ENCODE data around the gene ZNF100. TPM values are rescaled to one million over a fixed set of nuclear protein-coding genes. Genes with fewer than 3 reads are reported as not detected.

ZNF100 gene
- total RNA-seq, 1 donor from 2014 or later, result 3.7 TPM

DNA sequence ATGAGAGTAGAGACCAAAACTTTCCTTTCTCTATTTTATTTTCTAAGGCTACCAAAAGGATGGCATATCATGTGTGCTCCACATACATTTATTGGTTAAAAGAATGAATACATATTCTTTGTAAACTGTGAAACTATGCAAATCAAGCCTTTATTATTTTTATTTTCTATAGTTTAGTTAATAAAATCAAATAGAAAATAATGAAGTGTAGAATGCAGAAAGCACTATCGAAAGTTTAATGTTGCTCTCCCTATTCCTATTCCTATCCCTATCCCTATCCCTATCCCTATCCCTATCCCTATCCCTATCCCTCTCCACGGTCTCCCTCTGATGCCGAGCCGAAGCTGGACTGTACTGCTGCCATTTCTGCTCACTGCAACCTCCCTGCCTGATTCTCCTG lies 60.3 kb downstream of the ZNF100 start:
- no peaks in the 10 kb centered on the region for H3K9me3 ChIP-seq (ENCODE audit: control insufficient read depth in 3 of 3, low read length in 3 of 3)
- H3K27me3 ChIP-seq (ENCODE audit: control insufficient read depth in 3 of 3, insufficient read depth in 3 of 3, low read length in 3 of 3), result no peaks in the 10 kb centered on the region
- H3K9ac ChIP-seq (ENCODE audit: low read depth in 1 of 3, low read length in 3 of 3), result no peak overlapping the region
- no peak overlapping the region for H3K4me3 ChIP-seq (ENCODE audit: low read length in 3 of 3)
- H3K27ac ChIP-seq (ENCODE audit: low read depth, low read length), result no peak overlapping the region
- H3K4me1 ChIP-seq (ENCODE audit: control insufficient read depth in 3 of 3, insufficient read depth in 3 of 3, low read length in 3 of 3), result no peaks in the 10 kb centered on the region
- no peaks in the 10 kb centered on the region for H3K36me3 ChIP-seq (ENCODE audit: control insufficient read depth in 3 of 3, insufficient read depth in 3 of 3, low read length in 3 of 3)

- Histone ChIP-seq H3K36me3 (ENCODE audit: control insufficient read depth in 3 of 3, insufficient read depth in 3 of 3, low read length in 3 of 3) (no peaks in the 10 kb centered on the region), H3K27ac (ENCODE audit: low read depth, low read length) (no peak overlapping the region), H3K9ac (ENCODE audit: low read depth in 1 of 3, low read length in 3 of 3) (no peak overlapping the region), H3K9me3 (ENCODE audit: control insufficient read depth in 3 of 3, low read length in 3 of 3) (no peaks in the 10 kb centered on the region), H3K27me3 (ENCODE audit: control insufficient read depth in 3 of 3, insufficient read depth in 3 of 3, low read length in 3 of 3) (no peaks in the 10 kb centered on the region), H3K4me1 (ENCODE audit: control insufficient read depth in 3 of 3, insufficient read depth in 3 of 3, low read length in 3 of 3) (no peaks in the 10 kb centered on the region), H3K4me3 (ENCODE audit: low read length in 3 of 3) (no peak overlapping the region)
Observed at GRCh38 chr19:21705393-21705792, 62.0 kb downstream of the ZNF100 start.

DNA sequence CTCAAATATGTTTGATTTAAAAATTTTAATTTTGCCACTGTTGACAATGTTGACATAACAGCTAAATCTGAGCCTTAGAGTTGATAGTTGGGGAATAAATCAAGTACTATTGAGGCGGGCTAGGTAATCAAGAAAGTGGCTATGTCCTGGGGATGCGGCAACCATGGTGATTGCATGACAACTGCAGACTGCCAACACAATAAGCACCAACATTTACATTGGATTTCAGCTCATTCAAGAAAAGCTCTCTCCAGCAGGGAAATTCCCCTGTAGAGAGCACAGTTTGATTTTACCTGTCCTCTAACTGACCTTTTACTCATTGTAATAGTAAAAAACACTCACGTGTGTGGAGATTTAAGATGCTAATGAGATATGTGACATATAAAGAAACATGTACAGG lies 63.1 kb downstream of the ZNF100 start:
- no peaks in the 10 kb centered on the region for H3K27me3 ChIP-seq (ENCODE audit: control insufficient read depth in 3 of 3, insufficient read depth in 3 of 3, low read length in 3 of 3)
- H3K9ac ChIP-seq (ENCODE audit: low read depth in 1 of 3, low read length in 3 of 3), result no peak overlapping the region
- H3K4me1 ChIP-seq (ENCODE audit: control insufficient read depth in 3 of 3, insufficient read depth in 3 of 3, low read length in 3 of 3), result no peaks in the 10 kb centered on the region

DNA sequence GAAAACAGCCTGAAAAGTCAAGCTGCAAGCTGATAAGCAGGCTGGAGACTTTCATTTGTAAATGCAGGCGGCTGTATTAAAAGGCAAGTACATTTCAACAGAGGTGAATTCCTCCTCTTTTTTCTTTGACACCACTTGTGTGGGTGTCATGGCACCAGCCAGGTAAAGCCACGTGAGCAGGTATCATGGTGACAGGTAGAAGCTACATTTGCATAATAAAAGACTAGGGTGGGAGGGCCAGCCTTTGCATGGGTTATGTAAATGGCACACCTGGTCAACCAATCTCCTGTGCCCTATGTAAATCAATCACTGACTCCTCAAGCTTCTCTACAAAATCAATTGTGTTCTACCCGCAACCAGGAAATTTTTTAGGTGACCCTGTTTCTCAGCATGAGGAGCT lies 68.2 kb downstream of the ZNF100 start:
- Histone ChIP-seq H3K4me3 (ENCODE audit: low read length in 3 of 3) (no peak overlapping the region), H3K4me1 (ENCODE audit: control insufficient read depth in 3 of 3, insufficient read depth in 3 of 3, low read length in 3 of 3) (peaks cover 0 to under 1% (median 0%) of the 10 kb centered on the region in 3 donors), H3K27me3 (ENCODE audit: control insufficient read depth in 3 of 3, insufficient read depth in 3 of 3, low read length in 3 of 3) (no peaks in the 10 kb centered on the region), H3K9ac (ENCODE audit: low read depth in 1 of 3, low read length in 3 of 3) (no peak overlapping the region), H3K9me3 (ENCODE audit: control insufficient read depth in 3 of 3, low read length in 3 of 3) (no peaks in the 10 kb centered on the region), H3K27ac (ENCODE audit: low read depth, low read length) (no peak overlapping the region), H3K36me3 (ENCODE audit: control insufficient read depth in 3 of 3, insufficient read depth in 3 of 3, low read length in 3 of 3) (no peaks in the 10 kb centered on the region)

More for the DNA sequence above, 63.1 kb downstream of the ZNF100 start:
- no peaks in the 10 kb centered on the region for H3K9me3 ChIP-seq (ENCODE audit: control insufficient read depth in 3 of 3, low read length in 3 of 3)
- H3K4me3 ChIP-seq (ENCODE audit: low read length in 3 of 3), result no peak overlapping the region
- no peak overlapping the region for H3K27ac ChIP-seq (ENCODE audit: low read depth, low read length)
- no peaks in the 10 kb centered on the region for H3K36me3 ChIP-seq (ENCODE audit: control insufficient read depth in 3 of 3, insufficient read depth in 3 of 3, low read length in 3 of 3)

- Histone ChIP-seq H3K9me3 (ENCODE audit: control insufficient read depth in 3 of 3, low read length in 3 of 3) (no peaks in the 10 kb centered on the region), H3K36me3 (ENCODE audit: control insufficient read depth in 3 of 3, insufficient read depth in 3 of 3, low read length in 3 of 3) (no peaks in the 10 kb centered on the region), H3K4me3 (ENCODE audit: low read length in 3 of 3) (no peak overlapping the region), H3K27me3 (ENCODE audit: control insufficient read depth in 3 of 3, insufficient read depth in 3 of 3, low read length in 3 of 3) (no peaks in the 10 kb centered on the region), H3K4me1 (ENCODE audit: control insufficient read depth in 3 of 3, insufficient read depth in 3 of 3, low read length in 3 of 3) (peaks cover 0 to 6% (median 0%) of the 10 kb centered on the region in 3 donors), H3K27ac (ENCODE audit: low read depth, low read length) (no peak overlapping the region), H3K9ac (ENCODE audit: low read depth in 1 of 3, low read length in 3 of 3) (no peak overlapping the region)
Observed at GRCh38 chr19:21698215-21698614, 69.2 kb downstream of the ZNF100 start.

- Histone ChIP-seq H3K9ac (ENCODE audit: low read depth in 1 of 3, low read length in 3 of 3) (no peak overlapping the region), H3K9me3 (ENCODE audit: control insufficient read depth in 3 of 3, low read length in 3 of 3) (no peaks in the 10 kb centered on the region), H3K4me1 (ENCODE audit: control insufficient read depth in 3 of 3, insufficient read depth in 3 of 3, low read length in 3 of 3) (peaks cover 0 to 9% (median 0%) of the 10 kb centered on the region in 3 donors), H3K4me3 (ENCODE audit: low read length in 3 of 3) (no peak overlapping the region), H3K27ac (ENCODE audit: low read depth, low read length) (no peak overlapping the region), H3K27me3 (ENCODE audit: control insufficient read depth in 3 of 3, insufficient read depth in 3 of 3, low read length in 3 of 3) (no peaks in the 10 kb centered on the region), H3K36me3 (ENCODE audit: control insufficient read depth in 3 of 3, insufficient read depth in 3 of 3, low read length in 3 of 3) (no peaks in the 10 kb centered on the region)
Observed at GRCh38 chr19:21697698-21698097, 69.7 kb downstream of the ZNF100 start.

DNA sequence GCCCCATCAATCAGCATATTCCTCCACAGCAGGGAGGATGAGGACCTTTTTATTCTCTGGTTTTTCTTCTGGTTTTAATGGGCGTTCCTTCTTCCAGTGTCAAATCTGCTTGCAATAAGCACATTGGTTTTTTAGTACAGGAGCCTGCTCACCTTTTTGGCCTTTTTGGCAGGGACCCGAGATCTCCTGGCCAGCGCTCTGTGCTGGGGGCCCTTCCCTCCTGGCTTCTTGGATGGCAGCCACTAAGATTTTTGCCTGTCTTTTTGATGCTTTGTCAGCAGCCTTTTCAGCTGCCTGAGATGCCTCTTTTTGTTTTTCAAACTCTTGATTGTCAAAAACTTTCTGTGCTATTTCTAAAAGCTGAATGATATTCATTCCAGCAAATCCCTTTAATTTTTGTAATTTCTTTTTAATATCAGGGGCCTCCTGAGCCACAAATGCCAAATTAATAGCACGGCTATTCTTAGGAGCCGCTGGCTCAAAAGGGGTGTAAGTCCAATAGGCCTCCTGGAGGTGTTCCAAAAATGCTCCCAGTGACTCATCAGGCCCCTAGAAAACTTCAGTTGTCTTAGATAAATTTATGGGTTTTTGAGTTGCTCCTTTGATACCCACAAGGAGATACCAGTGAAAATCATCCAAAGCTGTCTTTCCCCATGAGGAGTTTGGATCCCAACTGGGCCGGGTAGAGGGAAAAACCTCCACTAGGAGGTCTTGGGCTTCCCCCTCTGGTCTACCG lies 73.0 kb downstream of the ZNF100 start:
- Histone ChIP-seq H3K4me1 (ENCODE audit: control insufficient read depth in 3 of 3, insufficient read depth in 3 of 3, low read length in 3 of 3) (peaks cover 0 to 9% (median 0%) of the 10 kb centered on the region in 3 donors), H3K9me3 (ENCODE audit: control insufficient read depth in 3 of 3, low read length in 3 of 3) (no peaks in the 10 kb centered on the region), H3K27ac (ENCODE audit: low read depth, low read length) (no peak overlapping the region), H3K36me3 (ENCODE audit: control insufficient read depth in 3 of 3, insufficient read depth in 3 of 3, low read length in 3 of 3) (no peaks in the 10 kb centered on the region), H3K9ac (ENCODE audit: low read depth in 1 of 3, low read length in 3 of 3) (no peak overlapping the region), H3K4me3 (ENCODE audit: low read length in 3 of 3) (no peak overlapping the region), H3K27me3 (ENCODE audit: control insufficient read depth in 3 of 3, insufficient read depth in 3 of 3, low read length in 3 of 3) (no peaks in the 10 kb centered on the region)

DNA sequence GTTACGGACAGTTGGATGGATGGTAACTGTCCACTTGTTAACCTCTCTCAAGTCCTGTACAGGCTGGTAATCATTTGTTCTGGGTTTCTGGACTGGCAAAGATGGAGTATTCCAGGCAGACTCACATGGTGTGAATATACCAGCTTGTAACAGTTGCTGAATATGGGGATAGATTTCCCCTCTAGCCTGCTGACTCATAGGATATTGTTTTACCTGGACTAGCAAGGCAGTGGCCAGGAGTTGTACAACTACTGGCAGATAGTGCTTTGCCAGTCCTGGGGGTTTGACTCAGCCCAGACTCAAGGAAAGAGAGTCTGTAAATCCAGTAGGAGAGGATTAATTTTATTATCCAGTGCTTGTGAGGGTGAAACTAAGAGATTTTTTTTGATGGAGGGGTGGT lies 74.0 kb downstream of the ZNF100 start:
- H3K36me3 ChIP-seq (ENCODE audit: control insufficient read depth in 3 of 3, insufficient read depth in 3 of 3, low read length in 3 of 3), result no peaks in the 10 kb centered on the region
- H3K27ac ChIP-seq (ENCODE audit: low read depth, low read length), result no peak overlapping the region
- H3K27me3 ChIP-seq (ENCODE audit: control insufficient read depth in 3 of 3, insufficient read depth in 3 of 3, low read length in 3 of 3), result no peaks in the 10 kb centered on the region
- peaks cover 0 to 9% (median 0%) of the 10 kb centered on the region in 3 donors for H3K4me1 ChIP-seq (ENCODE audit: control insufficient read depth in 3 of 3, insufficient read depth in 3 of 3, low read length in 3 of 3)
- H3K4me3 ChIP-seq (ENCODE audit: low read length in 3 of 3), result no peak overlapping the region
- no peak overlapping the region for H3K9ac ChIP-seq (ENCODE audit: low read depth in 1 of 3, low read length in 3 of 3)
- H3K9me3 ChIP-seq (ENCODE audit: control insufficient read depth in 3 of 3, low read length in 3 of 3), result no peaks in the 10 kb centered on the region

GRCh38 chr19:21691661-21692060 lies 75.7 kb downstream of the ZNF100 start:
- Histone ChIP-seq H3K27me3 (ENCODE audit: control insufficient read depth in 3 of 3, insufficient read depth in 3 of 3, low read length in 3 of 3) (no peaks in the 10 kb centered on the region), H3K36me3 (ENCODE audit: control insufficient read depth in 3 of 3, insufficient read depth in 3 of 3, low read length in 3 of 3) (no peaks in the 10 kb centered on the region), H3K9ac (ENCODE audit: low read depth in 1 of 3, low read length in 3 of 3) (no peak overlapping the region), H3K4me1 (ENCODE audit: control insufficient read depth in 3 of 3, insufficient read depth in 3 of 3, low read length in 3 of 3) (peaks cover 0 to 9% (median 0%) of the 10 kb centered on the region in 3 donors), H3K27ac (ENCODE audit: low read depth, low read length) (no peak overlapping the region), H3K9me3 (ENCODE audit: control insufficient read depth in 3 of 3, low read length in 3 of 3) (no peaks in the 10 kb centered on the region), H3K4me3 (ENCODE audit: low read length in 3 of 3) (no peak overlapping the region)

GRCh38 chr19:21688464-21688863 lies 78.9 kb downstream of the ZNF100 start:
- H3K9ac ChIP-seq (ENCODE audit: low read depth in 1 of 3, low read length in 3 of 3), result no peak overlapping the region
- H3K27ac ChIP-seq (ENCODE audit: low read depth, low read length), result no peak overlapping the region
- no peaks in the 10 kb centered on the region for H3K9me3 ChIP-seq (ENCODE audit: control insufficient read depth in 3 of 3, low read length in 3 of 3)
- H3K4me1 ChIP-seq (ENCODE audit: control insufficient read depth in 3 of 3, insufficient read depth in 3 of 3, low read length in 3 of 3), result peaks cover 0 to 5% (median 0%) of the 10 kb centered on the region in 3 donors
- no peaks in the 10 kb centered on the region for H3K27me3 ChIP-seq (ENCODE audit: control insufficient read depth in 3 of 3, insufficient read depth in 3 of 3, low read length in 3 of 3)
- no peak overlapping the region for H3K4me3 ChIP-seq (ENCODE audit: low read length in 3 of 3)
- no peaks in the 10 kb centered on the region for H3K36me3 ChIP-seq (ENCODE audit: control insufficient read depth in 3 of 3, insufficient read depth in 3 of 3, low read length in 3 of 3)

Measured in skeletal muscle tissue (tissue), 4 donors.